ENCODE measurements around the gene RBPJL.

The RBPJL gene

GRCh38 chr20:45307076-45307640 lies 518 bp downstream of the RBPJL start:
- no peak for TF ChIP-seq CTCF (IDR thresholded peaks at IDR 0.05)
- peaks cover 67% of the 10 kb centered on the region for H3K27me3 ChIP-seq

GRCh38 chr20:45308117-45308778 lies 1.6 kb downstream of the RBPJL start, which contains the start of gene MATN4:
TSS of gene MATN4 (minus strand) at chr20:45308299. CDS start at chr20:45305582, 2,717 bp downstream.
- no peak for TF ChIP-seq CTCF (IDR thresholded peaks at IDR 0.05)
- Histone ChIP-seq H3K4me1 (ENCODE audit: control insufficient read depth in 1 of 2, insufficient read depth in 1 of 2, low read depth in 1 of 2, low read length in 1 of 2) (peaks cover 3 to 11% of the 10 kb centered on the region in 2 experiments), H3K27me3 (peaks cover 75% of the 10 kb centered on the region), H3K9me3 (no peaks in the 10 kb centered on the region), H3K27ac (no peak within 1 kb of the TSS), H3K36me3 (no peaks in the 10 kb centered on the region), H3K4me3 (ENCODE audit: low read depth in 1 of 2, low read length in 1 of 2) (no peak within 1 kb of the TSS)

More at GRCh38 chr20:45307076-45307640, 518 bp downstream of the RBPJL start:
- no peaks in the 10 kb centered on the region for H3K36me3 ChIP-seq
- H3K27ac ChIP-seq = no peak overlapping the region
- no peak overlapping the region for H3K4me3 ChIP-seq (ENCODE audit: low read depth in 1 of 2, low read length in 1 of 2)
- no peaks in the 10 kb centered on the region for H3K9me3 ChIP-seq
- H3K4me1 ChIP-seq (ENCODE audit: control insufficient read depth in 1 of 2, insufficient read depth in 1 of 2, low read depth in 1 of 2, low read length in 1 of 2) = peaks cover 3 to 11% of the 10 kb centered on the region in 2 experiments

- H3K27ac ChIP-seq = no peak overlapping the region
- H3K4me1 ChIP-seq (ENCODE audit: control insufficient read depth in 1 of 2, insufficient read depth in 1 of 2, low read depth in 1 of 2, low read length in 1 of 2) = peaks cover 3 to 11% of the 10 kb centered on the region in 2 experiments
- no peak for TF ChIP-seq CTCF (IDR thresholded peaks at IDR 0.05)
- H3K9me3 ChIP-seq = no peaks in the 10 kb centered on the region
- peaks cover 75% of the 10 kb centered on the region for H3K27me3 ChIP-seq
- H3K4me3 ChIP-seq (ENCODE audit: low read depth in 1 of 2, low read length in 1 of 2) = no peak overlapping the region
- H3K36me3 ChIP-seq = no peaks in the 10 kb centered on the region
Measured at GRCh38 chr20:45309075-45309474, 2.4 kb downstream of the RBPJL start.

GRCh38 chr20:45311589-45312211 lies 5.1 kb downstream of the RBPJL start:
- H3K36me3 ChIP-seq = no peaks in the 10 kb centered on the region
- H3K4me3 ChIP-seq (ENCODE audit: low read depth in 1 of 2, low read length in 1 of 2) = no peak overlapping the region
- H3K4me1 ChIP-seq (ENCODE audit: control insufficient read depth in 1 of 2, insufficient read depth in 1 of 2, low read depth in 1 of 2, low read length in 1 of 2) = peaks cover 0 to 7% of the 10 kb centered on the region in 2 experiments
- peaks cover 75% of the 10 kb centered on the region for H3K27me3 ChIP-seq
- no peaks in the 10 kb centered on the region for H3K9me3 ChIP-seq
- no peak for TF ChIP-seq CTCF (IDR thresholded peaks at IDR 0.05)
- no peak overlapping the region for H3K27ac ChIP-seq

GRCh38 chr20:45312241-45312640 lies 5.6 kb downstream of the RBPJL start:
- peaks cover 75% of the 10 kb centered on the region for H3K27me3 ChIP-seq
- no peaks in the 10 kb centered on the region for H3K9me3 ChIP-seq
- peaks cover 0 to 7% of the 10 kb centered on the region in 2 experiments for H3K4me1 ChIP-seq (ENCODE audit: control insufficient read depth in 1 of 2, insufficient read depth in 1 of 2, low read depth in 1 of 2, low read length in 1 of 2)

More at GRCh38 chr20:45312241-45312640, 5.6 kb downstream of the RBPJL start:
- TF ChIP-seq CTCF (IDR thresholded peaks at IDR 0.05) = no peak
- Histone ChIP-seq H3K4me3 (ENCODE audit: low read depth in 1 of 2, low read length in 1 of 2) (no peak overlapping the region), H3K36me3 (no peaks in the 10 kb centered on the region), H3K27ac (no peak overlapping the region)

All from neutrophil (primary cell).